ENCODE data around the gene BCCIP.
A peak's percentile ranks its signal among the peaks of the same experiment; 100 is the strongest.

Gene BCCIP

GRCh38 chr10:125828311-125828710 is 5.0 kb downstream of the BCCIP start:
- Mint-ChIP-seq H3K4me3 (no peak overlapping the region), H3K27ac (no peak overlapping the region), H3K9me3 (no peaks in the 10 kb centered on the region), H3K36me3 (ENCODE audit: low read depth) (peaks cover 47% of the 10 kb centered on the region), H3K27me3 (ENCODE audit: low read depth, poor library complexity) (peaks cover 3% of the 10 kb centered on the region), H3K4me1 (no peaks in the 10 kb centered on the region)
- no peak for TF ChIP-seq CTCF (IDR thresholded peaks at IDR 0.05)
- no peak for DNase-seq

- H3K36me3 Mint-ChIP-seq (ENCODE audit: low read depth) = peaks cover 88% of the 10 kb centered on the region
- no peaks in the 10 kb centered on the region for H3K4me1 Mint-ChIP-seq
- no peak overlapping the region for H3K4me3 Mint-ChIP-seq
- no peak for TF ChIP-seq CTCF (IDR thresholded peaks at IDR 0.05)
- no peaks in the 10 kb centered on the region for H3K9me3 Mint-ChIP-seq
- no peak for DNase-seq
- peak overlapping the region; percentile 82 for H3K27ac Mint-ChIP-seq
- H3K27me3 Mint-ChIP-seq (ENCODE audit: low read depth, poor library complexity) = peaks cover 3% of the 10 kb centered on the region
Observed at GRCh38 chr10:125836746-125837145, 13.4 kb downstream of the BCCIP start.

- H3K9me3 Mint-ChIP-seq = no peaks in the 10 kb centered on the region
- H3K27me3 Mint-ChIP-seq (ENCODE audit: low read depth, poor library complexity) = no peaks in the 10 kb centered on the region
Observed at GRCh38 chr10:125838802-125839575, 15.6 kb downstream of the BCCIP start.

GRCh38 chr10:125840406-125840805 is 17.1 kb downstream of the BCCIP start:
- Mint-ChIP-seq H3K4me1 (no peaks in the 10 kb centered on the region), H3K27ac (peak overlapping the region; percentile 45), H3K27me3 (ENCODE audit: low read depth, poor library complexity) (no peaks in the 10 kb centered on the region), H3K36me3 (ENCODE audit: low read depth) (peaks cover 62% of the 10 kb centered on the region), H3K9me3 (no peaks in the 10 kb centered on the region), H3K4me3 (no peak overlapping the region)
- DNase-seq = no peak
- TF ChIP-seq CTCF (IDR thresholded peaks at IDR 0.05) = no peak

More at GRCh38 chr10:125838802-125839575, 15.6 kb downstream of the BCCIP start:
- H3K27ac Mint-ChIP-seq = no peak overlapping the region
- no peak for TF ChIP-seq CTCF (IDR thresholded peaks at IDR 0.05)
- no peak for DNase-seq
- H3K36me3 Mint-ChIP-seq (ENCODE audit: low read depth) = peaks cover 74% of the 10 kb centered on the region
- no peaks in the 10 kb centered on the region for H3K4me1 Mint-ChIP-seq
- H3K4me3 Mint-ChIP-seq = no peak overlapping the region

- no peaks in the 10 kb centered on the region for H3K4me1 Mint-ChIP-seq
- no peak overlapping the region for H3K27ac Mint-ChIP-seq
- no peaks in the 10 kb centered on the region for H3K9me3 Mint-ChIP-seq
- H3K27me3 Mint-ChIP-seq (ENCODE audit: low read depth, poor library complexity) = no peaks in the 10 kb centered on the region
- peaks cover 56% of the 10 kb centered on the region for H3K36me3 Mint-ChIP-seq (ENCODE audit: low read depth)
- no peak for TF ChIP-seq CTCF (IDR thresholded peaks at IDR 0.05)
- DNase-seq = no peak
- no peak overlapping the region for H3K4me3 Mint-ChIP-seq
Observed at GRCh38 chr10:125840955-125841354, 17.6 kb downstream of the BCCIP start.

Measured in nephron progenitor cell (in vitro differentiated cells).